ENCODE measurements around the gene DGCR8.

- TF ChIP-seq CTCF (IDR thresholded peaks at IDR 0.05) (no peak), EZH2 (IDR thresholded peaks at IDR 0.05) (no peak), EZH2phosphoT487 (IDR thresholded peaks at IDR 0.05) (no peak)
These were observed at the start of gene DGCR8 for GRCh38 chr22:20079745-20080444.

All from neural progenitor cell (in vitro differentiated cells).